HepG2 (cell line): ENCODE results near the gene PLLP. TPM values are rescaled to one million over a fixed set of nuclear protein-coding genes. Genes with fewer than 3 reads are reported as not detected.
A peak's percentile ranks its signal among the peaks of the same experiment; 100 is the strongest.

Source experiments
- ARID2 ChIP-seq: sonication (generic); formaldehyde crosslinking; IDR thresholded peaks from 2 replicates; pipeline ENCODE4 v1.8.1; 2022; ENCODE audit warnings: mild to moderate bottlenecking, missing genetic modification reagents, borderline replicate concordance
- ATRX ChIP-seq: sonication (generic); formaldehyde crosslinking; IDR thresholded peaks from 2 replicates; pipeline ENCODE4 v1.4.0; 2020; ENCODE audit warnings: missing genetic modification reagents, borderline replicate concordance
- CREBL2 ChIP-seq: sonication (generic); formaldehyde crosslinking; IDR thresholded peaks from 2 replicates; pipeline ENCODE4 v1.8.1; 2023; ENCODE audit warnings: missing genetic modification reagents, mild to moderate bottlenecking, borderline replicate concordance
- CSRNP1 ChIP-seq: sonication (generic); formaldehyde crosslinking; IDR thresholded peaks from 2 replicates; pipeline ENCODE4 v1.8.1; 2023; ENCODE audit warnings: mild to moderate bottlenecking, missing genetic modification reagents
- DR1 ChIP-seq: sonication (generic); formaldehyde crosslinking; IDR thresholded peaks from 2 replicates; pipeline ENCODE4 v1.8.0; 2021; ENCODE audit warnings: mild to moderate bottlenecking, missing genetic modification reagents, inconsistent platforms
- GTF2F1 ChIP-seq: fragments of 150-350 bp; IDR thresholded peaks from 2 replicates; pipeline ENCODE4 v1.6.1; 2014; ENCODE audit warnings: low read length
- KDM6A ChIP-seq: IDR thresholded peaks from 2 replicates; pipeline ENCODE4 v1.6.1; 2016; ENCODE audit warnings: low read depth
- KMT2B ChIP-seq: IDR thresholded peaks from 2 replicates; pipeline ENCODE4 v1.6.1; 2016; ENCODE audit warnings: missing genetic modification reagents, missing compliant biosample characterization
- MIXL1 ChIP-seq: IDR thresholded peaks from 2 replicates; pipeline ENCODE4 v1.6.1; 2016
- NFAT5 ChIP-seq: sonication (generic); formaldehyde crosslinking; IDR thresholded peaks from 2 replicates; pipeline ENCODE4 v1.4.0; 2020; ENCODE audit warnings: missing genetic modification reagents
- NFATC3 ChIP-seq: sonication (generic); formaldehyde crosslinking; IDR thresholded peaks from 2 replicates; pipeline ENCODE4 v1.5.1; 2020; ENCODE audit warnings: mild to moderate bottlenecking, missing genetic modification reagents
- PBX3 ChIP-seq: sonication (generic); formaldehyde crosslinking; IDR thresholded peaks from 2 replicates; pipeline ENCODE4 v1.8.1; 2023; ENCODE audit warnings: missing genetic modification reagents, inconsistent platforms, borderline replicate concordance
- RFXANK ChIP-seq: IDR thresholded peaks from 2 replicates; pipeline ENCODE4 v1.6.1; 2016
- SAP130 ChIP-seq: IDR thresholded peaks from 2 replicates; pipeline ENCODE4 v1.6.1; 2016; ENCODE audit warnings: low read depth
- SP5 ChIP-seq: IDR thresholded peaks from 2 replicates; pipeline ENCODE4 v1.6.1; 2016; ENCODE audit warnings: low read depth, borderline replicate concordance
- WIZ ChIP-seq: sonication (generic); formaldehyde crosslinking; IDR thresholded peaks from 2 replicates; pipeline ENCODE4 v1.5.1; 2020; ENCODE audit warnings: mild to moderate bottlenecking, missing genetic modification reagents
- ZNF34 ChIP-seq: sonication (generic); formaldehyde crosslinking; IDR thresholded peaks from 2 replicates; pipeline ENCODE4 v1.4.0; 2020; ENCODE audit warnings: mild to moderate bottlenecking, missing genetic modification reagents, borderline replicate concordance
- ZNF496 ChIP-seq: sonication (generic); formaldehyde crosslinking; IDR thresholded peaks from 2 replicates; pipeline ENCODE4 v1.8.1; 2023; ENCODE audit warnings: mild to moderate bottlenecking, moderate library complexity, missing genetic modification reagents; ENCODE audit not compliant: insufficient replicate concordance
- ZNF615 ChIP-seq: sonication (generic); formaldehyde crosslinking; IDR thresholded peaks from 2 replicates; pipeline ENCODE4 v1.5.0; 2020; ENCODE audit warnings: mild to moderate bottlenecking, missing genetic modification reagents, borderline replicate concordance
- ZSCAN5A ChIP-seq: sonication (generic); formaldehyde crosslinking; IDR thresholded peaks from 2 replicates; pipeline ENCODE4 v1.8.0; 2022; ENCODE audit warnings: mild to moderate bottlenecking, missing genetic modification reagents, borderline replicate concordance
- polyA plus RNA-seq, 8 experiments: library from polyadenylated mRNA; depleted of rRNA in 3 of 8; stranded (reverse) in 7 of 8; unstranded in 1 of 8; fragments of >200 nt; fragmentation: Illumina TruSeq in 4 of 8; extraction: Trizol in 4 of 8; gene quantifications; 2 replicates each; pipeline versions ENCODE4 v1.2.1 to v1.2.3, GENCODE V29; 2011 to 2016; ENCODE audit warnings: low read depth in 4 of 8, missing spikeins in 1 of 8, mixed read lengths in 1 of 8; ENCODE audit not compliant: insufficient read depth in 1 of 8
- total RNA-seq, 5 experiments: library from RNA; depleted of rRNA; stranded (reverse); fragments of >200 nt; fragmentation: Illumina TruSeq; extraction: Trizol; gene quantifications; 2 replicates each; pipeline ENCODE4 v1.2.3, GENCODE V29; 2016; ENCODE audit warnings: low read depth in 1 of 5

Gene PLLP
- total and polyA plus RNA-seq, 2 of the 13 experiments (the other 11 are each of a cell fraction or from before 2014, with no cell fraction given): 60.6 to 127 TPM

GRCh38 chr16:57245472-57246113 is 38.9 kb downstream of the PLLP start (continued):
- TF ChIP-seq NFAT5 (no peak), ZNF496 (no peak), WIZ (no peak), CSRNP1 (0 out of 2 replicates have a peak, but pooled peaks have one; percentile 53), PBX3 (CRISPR knock-in tag) (no peak), RFXANK (CRISPR knock-in tag) (no peak), KDM6A (CRISPR knock-in tag) (no peak), ZSCAN5A (CRISPR knock-in tag) (no peak), NFATC3 (CRISPR knock-in tag) (no peak), SP5 (CRISPR knock-in tag) (no peak), ATRX (CRISPR knock-in tag) (no peak), ARID2 (CRISPR knock-in tag) (no peak), GTF2F1 (no peak), ZNF615 (CRISPR knock-in tag) (no peak), SAP130 (CRISPR knock-in tag) (no peak), ZNF34 (CRISPR knock-in tag) (no peak), KMT2B (CRISPR knock-in tag) (no peak), CREBL2 (CRISPR knock-in tag) (no peak), MIXL1 (CRISPR knock-in tag) (no peak), DR1 (CRISPR knock-in tag) (no peak)
